Measurements from ENCODE around the gene SYNDIG1.

DNA sequence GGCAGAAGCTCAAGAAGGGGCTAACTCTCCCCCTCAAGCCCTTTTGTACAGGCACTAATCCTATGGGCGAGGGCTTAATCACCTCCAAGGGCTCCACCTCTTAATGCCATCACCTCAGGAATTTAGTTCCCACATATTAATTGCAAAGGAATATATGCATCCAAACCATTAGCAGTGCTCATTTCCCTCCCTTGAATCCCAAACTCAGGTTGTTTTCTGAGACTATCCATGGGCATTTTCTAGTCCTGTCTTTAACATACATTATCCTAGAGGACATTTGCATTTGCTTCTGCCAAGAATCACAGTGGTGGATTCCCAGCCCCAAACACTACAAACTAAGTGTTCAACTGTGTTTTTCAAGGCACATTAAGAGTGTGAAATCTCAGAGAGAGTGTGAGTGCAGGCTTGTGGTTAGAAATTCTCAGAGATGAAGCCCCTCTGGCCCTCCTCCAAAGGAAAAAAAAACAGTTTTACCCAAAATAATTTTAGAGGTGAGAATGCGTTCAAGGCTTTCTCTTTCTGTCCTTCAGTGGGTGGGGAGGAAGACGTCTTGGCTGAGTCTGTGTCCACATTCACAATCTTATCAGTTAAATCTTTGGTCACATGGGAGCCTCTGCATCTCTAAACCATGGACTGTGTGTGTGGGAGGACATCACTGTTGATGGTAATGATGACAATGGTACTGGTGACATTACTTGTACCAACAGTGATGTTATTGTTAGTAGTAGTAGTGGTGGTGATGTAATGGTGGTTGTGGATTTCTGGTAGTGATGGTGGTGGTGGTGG is 59.3 kb downstream of the SYNDIG1 start:
- TF ChIP-seq, protein P1, sequence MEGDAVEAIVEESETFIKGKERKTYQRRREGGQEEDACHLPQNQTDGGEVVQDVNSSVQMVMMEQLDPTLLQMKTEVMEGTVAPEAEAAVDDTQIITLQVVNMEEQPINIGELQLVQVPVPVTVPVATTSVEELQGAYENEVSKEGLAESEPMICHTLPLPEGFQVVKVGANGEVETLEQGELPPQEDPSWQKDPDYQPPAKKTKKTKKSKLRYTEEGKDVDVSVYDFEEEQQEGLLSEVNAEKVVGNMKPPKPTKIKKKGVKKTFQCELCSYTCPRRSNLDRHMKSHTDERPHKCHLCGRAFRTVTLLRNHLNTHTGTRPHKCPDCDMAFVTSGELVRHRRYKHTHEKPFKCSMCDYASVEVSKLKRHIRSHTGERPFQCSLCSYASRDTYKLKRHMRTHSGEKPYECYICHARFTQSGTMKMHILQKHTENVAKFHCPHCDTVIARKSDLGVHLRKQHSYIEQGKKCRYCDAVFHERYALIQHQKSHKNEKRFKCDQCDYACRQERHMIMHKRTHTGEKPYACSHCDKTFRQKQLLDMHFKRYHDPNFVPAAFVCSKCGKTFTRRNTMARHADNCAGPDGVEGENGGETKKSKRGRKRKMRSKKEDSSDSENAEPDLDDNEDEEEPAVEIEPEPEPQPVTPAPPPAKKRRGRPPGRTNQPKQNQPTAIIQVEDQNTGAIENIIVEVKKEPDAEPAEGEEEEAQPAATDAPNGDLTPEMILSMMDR (IDR thresholded peaks at IDR 0.05) = no peak
- TF ChIP-seq EZH2 (IDR thresholded peaks at IDR 0.05; ENCODE audit: borderline replicate concordance, insufficient read depth, low read depth, low read length, poor library complexity, severe bottlenecking) = no peak
